Immature natural killer cell (primary cell): ENCODE data around the gene BRF1. TPM values are rescaled to one million over a fixed set of nuclear protein-coding genes. Genes with fewer than 3 reads are reported as not detected.
"Not testable (repeated sequence)": the region's sequence is repeated elsewhere in the genome, so short reads cannot be mapped to it uniquely, and the experiment has no call there.

Source experiments
- DNase-seq, 3 donors: peaks; one replicate each; pipeline ENCODE4 v3.0.0; 2022; ENCODE audit warnings: mixed read lengths in 1 of 3
- H3K27ac Mint-ChIP-seq, 6 donors: one replicate each; pipeline ENCODE4 v1.8.0; 2020; ENCODE audit warnings: mixed read lengths in 6 of 6, mild to moderate bottlenecking in 5 of 6, inconsistent platforms in 4 of 6, moderate library complexity in 3 of 6
- H3K27me3 Mint-ChIP-seq, 3 donors: one replicate each; pipeline ENCODE4 v1.8.0; 2020 to 2021; ENCODE audit warnings: low read depth in 3 of 3, mild to moderate bottlenecking in 3 of 3, mixed read lengths in 3 of 3, moderate library complexity in 3 of 3, inconsistent platforms in 1 of 3
- H3K36me3 Mint-ChIP-seq, 3 donors: one replicate each; pipeline ENCODE4 v1.8.0; 2020; ENCODE audit warnings: mixed read lengths in 3 of 3, inconsistent platforms in 2 of 3, mild to moderate bottlenecking in 2 of 3
- H3K4me1 Mint-ChIP-seq, 2 donors: one replicate each; pipeline ENCODE4 v1.8.0; 2020; ENCODE audit warnings: inconsistent platforms in 2 of 2, mild to moderate bottlenecking in 2 of 2, mixed read lengths in 2 of 2, moderate library complexity in 1 of 2
- H3K4me3 Mint-ChIP-seq, 5 donors: one replicate each; pipeline ENCODE4 v1.8.0; 2020; ENCODE audit warnings: mild to moderate bottlenecking in 5 of 5, mixed read lengths in 5 of 5, inconsistent platforms in 3 of 5, moderate library complexity in 3 of 5
- H3K9me3 Mint-ChIP-seq, 6 donors: one replicate each; pipeline ENCODE4 v1.8.0; 2020; ENCODE audit warnings: mild to moderate bottlenecking in 6 of 6, mixed read lengths in 6 of 6, inconsistent platforms in 4 of 6, moderate library complexity in 3 of 6
- polyA plus RNA-seq, 3 donors: library from polyadenylated mRNA; unstranded; fragments of 300-500 nt; fragmentation: Illumina TruSeq; gene quantifications; one replicate each; pipeline ENCODE4 v1.2.3, GENCODE V29; 2021

BRF1 gene
- polyA plus RNA-seq, 3 donors from 2014 or later, result 2.9 to 11.0 (median 8.0) TPM

- Mint-ChIP-seq H3K36me3 (peaks cover 0 to 3% (median 0%) of the 10 kb centered on the region in 3 donors), H3K4me1 (peaks cover 11 to 15% of the 10 kb centered on the region in 2 donors), H3K27ac (no peak overlapping the region), H3K27me3 (no peaks in the 10 kb centered on the region), H3K9me3 (no peaks in the 10 kb centered on the region), H3K4me3 (no peak overlapping the region)
- no peak for DNase-seq
These were observed 35.9 kb upstream of the BRF1 start for GRCh38 chr14:105336477-105337287.

- H3K27me3 Mint-ChIP-seq, result no peaks in the 10 kb centered on the region
- no peaks in the 10 kb centered on the region for H3K9me3 Mint-ChIP-seq
- peaks cover 18 to 19% of the 10 kb centered on the region in 2 donors for H3K4me1 Mint-ChIP-seq
- no peak overlapping the region for H3K4me3 Mint-ChIP-seq
- no peak for DNase-seq
- H3K27ac Mint-ChIP-seq, result no peak overlapping the region
- H3K36me3 Mint-ChIP-seq, result peaks cover 0 to 3% (median 0%) of the 10 kb centered on the region in 3 donors
These were observed 35.1 kb upstream of the BRF1 start for GRCh38 chr14:105335735-105336476.

GRCh38 chr14:105335231-105335542, 34.4 kb upstream of the BRF1 start:
- H3K36me3 Mint-ChIP-seq, H3K27me3 Mint-ChIP-seq, H3K27ac Mint-ChIP-seq, H3K9me3 Mint-ChIP-seq, H3K4me3 Mint-ChIP-seq, DNase-seq: not testable (repeated sequence)
- peaks cover 23 to 24% of the 10 kb centered on the region in 2 donors for H3K4me1 Mint-ChIP-seq

GRCh38 chr14:105334383-105335230, 33.8 kb upstream of the BRF1 start:
- no peak overlapping the region for H3K4me3 Mint-ChIP-seq

GRCh38 chr14:105333613-105334364, 33.0 kb upstream of the BRF1 start:
- H3K9me3 Mint-ChIP-seq, result no peaks in the 10 kb centered on the region
- no peak for DNase-seq
- H3K27me3 Mint-ChIP-seq, result peaks cover 0 to 3% (median under 1%) of the 10 kb centered on the region in 3 donors
- H3K27ac Mint-ChIP-seq, result no peak overlapping the region
- H3K4me1 Mint-ChIP-seq, result peaks cover 28 to 29% of the 10 kb centered on the region in 2 donors
- H3K36me3 Mint-ChIP-seq, result peaks cover 0 to 3% (median 0%) of the 10 kb centered on the region in 3 donors
- H3K4me3 Mint-ChIP-seq, result no peak overlapping the region

More at GRCh38 chr14:105334383-105335230, 33.8 kb upstream of the BRF1 start:
- H3K36me3 Mint-ChIP-seq, result peaks cover 0 to 3% (median 0%) of the 10 kb centered on the region in 3 donors
- DNase-seq, result no peak
- peaks cover 20 to 24% of the 10 kb centered on the region in 2 donors for H3K4me1 Mint-ChIP-seq
- H3K27ac Mint-ChIP-seq, result no peak overlapping the region
- peaks cover 0 to 3% (median 0%) of the 10 kb centered on the region in 3 donors for H3K27me3 Mint-ChIP-seq
- H3K9me3 Mint-ChIP-seq, result no peaks in the 10 kb centered on the region

- DNase-seq, result no peak
- Mint-ChIP-seq H3K27ac (no peak overlapping the region), H3K36me3 (peaks cover 0 to 3% (median 0%) of the 10 kb centered on the region in 3 donors), H3K4me1 (peaks cover 31% of the 10 kb centered on the region in 2 donors), H3K27me3 (peaks cover 0 to 3% (median 2%) of the 10 kb centered on the region in 3 donors), H3K9me3 (no peaks in the 10 kb centered on the region), H3K4me3 (no peak overlapping the region)
These were observed 32.3 kb upstream of the BRF1 start for GRCh38 chr14:105333020-105333490.

GRCh38 chr14:105332350-105332874, 31.6 kb upstream of the BRF1 start:
- H3K4me1 Mint-ChIP-seq, result peaks cover 31% of the 10 kb centered on the region in 2 donors
- H3K27ac Mint-ChIP-seq, result no peak overlapping the region
- no peak overlapping the region for H3K4me3 Mint-ChIP-seq
- no peaks in the 10 kb centered on the region for H3K9me3 Mint-ChIP-seq
- peaks cover 0 to 3% (median 2%) of the 10 kb centered on the region in 3 donors for H3K27me3 Mint-ChIP-seq
- H3K36me3 Mint-ChIP-seq, result peaks cover 0 to 3% (median 0%) of the 10 kb centered on the region in 3 donors
- DNase-seq, result no peak

- H3K27ac Mint-ChIP-seq, result peak overlapping the region in 4 of 6 donors; percentile 31 to 66 (median 63)
- no peaks in the 10 kb centered on the region for H3K9me3 Mint-ChIP-seq
- DNase-seq, result no peak
- H3K4me1 Mint-ChIP-seq, result peaks cover 31% of the 10 kb centered on the region in 2 donors
- peak overlapping the region in 1 of 5 donors; percentile 2 for H3K4me3 Mint-ChIP-seq
- H3K27me3 Mint-ChIP-seq, result peaks cover 2 to 3% (median 2%) of the 10 kb centered on the region in 3 donors
- peaks cover 0 to 3% (median 0%) of the 10 kb centered on the region in 3 donors for H3K36me3 Mint-ChIP-seq
These were observed 31.0 kb upstream of the BRF1 start for GRCh38 chr14:105331575-105332349.

GRCh38 chr14:105330491-105330895, 29.7 kb upstream of the BRF1 start:
- no peaks in the 10 kb centered on the region for H3K9me3 Mint-ChIP-seq
- no peak overlapping the region for H3K4me3 Mint-ChIP-seq
- H3K27ac Mint-ChIP-seq, result peak overlapping the region in 2 of 6 donors; percentile 31 to 53

GRCh38 chr14:105329411-105330150, 28.8 kb upstream of the BRF1 start:
- Mint-ChIP-seq H3K27me3 (peaks cover 2 to 3% (median 3%) of the 10 kb centered on the region in 3 donors), H3K9me3 (no peaks in the 10 kb centered on the region), H3K36me3 (peaks cover 0 to 3% (median 0%) of the 10 kb centered on the region in 3 donors), H3K4me1 (peaks cover 31% of the 10 kb centered on the region in 2 donors), H3K27ac (no peak overlapping the region), H3K4me3 (no peak overlapping the region)
- DNase-seq, result no peak

More at GRCh38 chr14:105330491-105330895, 29.7 kb upstream of the BRF1 start:
- no peak for DNase-seq
- Mint-ChIP-seq H3K27me3 (peaks cover 2 to 3% (median 3%) of the 10 kb centered on the region in 3 donors), H3K4me1 (peaks cover 31% of the 10 kb centered on the region in 2 donors), H3K36me3 (peaks cover 0 to 3% (median 0%) of the 10 kb centered on the region in 3 donors)

GRCh38 chr14:105328678-105329390, 28.0 kb upstream of the BRF1 start:
- H3K4me1 Mint-ChIP-seq, result peaks cover 28 to 31% of the 10 kb centered on the region in 2 donors
- no peak for DNase-seq
- peaks cover 0 to 3% (median 0%) of the 10 kb centered on the region in 3 donors for H3K36me3 Mint-ChIP-seq
- H3K27me3 Mint-ChIP-seq, result peaks cover 2 to 5% (median 3%) of the 10 kb centered on the region in 3 donors
- no peaks in the 10 kb centered on the region for H3K9me3 Mint-ChIP-seq
- no peak overlapping the region for H3K4me3 Mint-ChIP-seq
- peak overlapping the region in 1 of 6 donors; percentile 31 for H3K27ac Mint-ChIP-seq
